Trophoblast cell (in vitro differentiated cells and primary cell): ENCODE data around the gene PTPN9. TPM values are rescaled to one million over a fixed set of nuclear protein-coding genes. Genes with fewer than 3 reads are reported as not detected.
A peak's percentile ranks its signal among the peaks of the same experiment; 100 is the strongest.

Source experiments
- DNase-seq, 2 donors: peaks; one replicate each; pipeline ENCODE4 v3.0.0-alpha.2; 2016
- H2AFZ ChIP-seq: 2 replicates; pipeline ENCODE4 v1.6.1; 2013; ENCODE audit warnings: low read length, moderate library complexity, mild to moderate bottlenecking; ENCODE audit not compliant: insufficient read depth, poor library complexity
- H2AK5ac ChIP-seq: 2 replicates; pipeline ENCODE4 v1.6.1; 2013; ENCODE audit warnings: mild to moderate bottlenecking, low read length
- H2BK120ac ChIP-seq: 2 replicates; pipeline ENCODE4 v1.6.1; 2013; ENCODE audit warnings: low read length, mild to moderate bottlenecking, moderate library complexity; ENCODE audit not compliant: insufficient read depth, poor library complexity
- H2BK12ac ChIP-seq: 2 replicates; pipeline ENCODE4 v1.6.1; 2013; ENCODE audit warnings: mild to moderate bottlenecking, low read length, moderate library complexity
- H2BK5ac ChIP-seq: 2 replicates; pipeline ENCODE4 v1.6.1; 2013; ENCODE audit warnings: low read length, low read depth, moderate library complexity, mild to moderate bottlenecking; ENCODE audit not compliant: poor library complexity
- H3K14ac ChIP-seq: 2 replicates; pipeline ENCODE4 v1.6.1; 2013; ENCODE audit warnings: mild to moderate bottlenecking, low read length
- H3K18ac ChIP-seq: 2 replicates; pipeline ENCODE4 v1.6.1; 2013; ENCODE audit warnings: mild to moderate bottlenecking, low read length
- H3K23ac ChIP-seq: 2 replicates; pipeline ENCODE4 v1.6.1; 2013; ENCODE audit warnings: low read length
- H3K27ac ChIP-seq: 2 replicates; pipeline ENCODE4 v1.5.1; 2013; ENCODE audit warnings: low read depth, mild to moderate bottlenecking, inconsistent platforms, low read length, moderate library complexity
- H3K27me3 ChIP-seq: 2 replicates; pipeline ENCODE4 v1.6.1; 2013; ENCODE audit warnings: inconsistent platforms, mild to moderate bottlenecking, low read length, moderate library complexity; ENCODE audit not compliant: insufficient read depth
- H3K36me3 ChIP-seq, 2 experiments: 1 replicate in 1 of 2; 2 replicates in 1 of 2; pipeline ENCODE4 v1.6.1; 2013; ENCODE audit warnings: low read length in 2 of 2, mild to moderate bottlenecking in 2 of 2, moderate library complexity in 1 of 2; ENCODE audit not compliant: insufficient read depth in 2 of 2, control insufficient read depth in 1 of 2
- H3K4ac ChIP-seq: 2 replicates; pipeline ENCODE4 v1.6.1; 2013; ENCODE audit warnings: low read depth, mild to moderate bottlenecking, low read length, moderate library complexity
- H3K4me1 ChIP-seq, 2 experiments: 1 replicate in 1 of 2; 2 replicates in 1 of 2; pipeline ENCODE4 v1.6.1; 2013; ENCODE audit warnings: low read length in 2 of 2, mild to moderate bottlenecking in 2 of 2, moderate library complexity in 1 of 2; ENCODE audit not compliant: insufficient read depth in 2 of 2, control insufficient read depth in 1 of 2
- H3K4me2 ChIP-seq: 2 replicates; pipeline ENCODE4 v1.6.1; 2013; ENCODE audit warnings: inconsistent platforms, mild to moderate bottlenecking, low read length, moderate library complexity
- H3K4me3 ChIP-seq: 2 replicates; pipeline ENCODE4 v1.5.1; 2013; ENCODE audit warnings: mild to moderate bottlenecking, low read depth, low read length, inconsistent platforms
- H3K79me1 ChIP-seq: one replicate; pipeline ENCODE4 v1.6.1; 2013; ENCODE audit warnings: low read length
- H3K79me2 ChIP-seq: 2 replicates; pipeline ENCODE4 v1.6.1; 2013; ENCODE audit warnings: low read length, mild to moderate bottlenecking; ENCODE audit not compliant: control insufficient read depth, insufficient read depth, poor library complexity
- H3K9ac ChIP-seq: 2 replicates; pipeline ENCODE4 v1.6.1; 2013; ENCODE audit warnings: mild to moderate bottlenecking, low read length
- H3K9me3 ChIP-seq: 2 replicates; pipeline ENCODE4 v1.6.1; 2013; ENCODE audit warnings: low read depth, mild to moderate bottlenecking, control low read depth, inconsistent platforms, low read length; ENCODE audit not compliant: insufficient read depth
- H4K12ac ChIP-seq: 2 replicates; pipeline ENCODE4 v1.6.1; 2013; ENCODE audit warnings: low read depth, mild to moderate bottlenecking, low read length, moderate library complexity
- H4K8ac ChIP-seq: 2 replicates; pipeline ENCODE4 v1.6.1; 2013; ENCODE audit warnings: low read depth, mild to moderate bottlenecking, low read length, moderate library complexity
- H4K91ac ChIP-seq: one replicate; pipeline ENCODE4 v1.6.1; 2013; ENCODE audit warnings: low read depth, mild to moderate bottlenecking, low read length, moderate library complexity
- WGBS: extraction: QIAGEN DNeasy Blood & Tissue Kit; methylation state at CpG from one replicate; pipeline ENCODE4 v1.1.7; 2013; ENCODE audit warnings: missing lambda C conversion rate; ENCODE audit not compliant: insufficient read length, insufficient coverage; ENCODE audit errors: extremely low coverage; 5-methylcytosine and 5-hydroxymethylcytosine counted together
- polyA plus RNA-seq: library from polyadenylated mRNA; stranded (reverse); fragments of 200-250 nt; gene quantifications from 2 replicates; pipeline ENCODE4 v1.2.3, GENCODE V29; 2013

PTPN9 gene
- polyA plus RNA-seq: 14.6 and 15.5 TPM in 2 replicates

GRCh38 chr15:75578948-75579920, at the start of gene PTPN9:
PTPN9 (minus strand) TSS chr15:75579315; CDS start chr15:75578776, 539 bp downstream.
- Histone ChIP-seq H4K91ac (peak within 1 kb of the TSS; percentile 96), H3K18ac (peak within 1 kb of the TSS; percentile 95), H3K27me3 (no peaks in the 10 kb centered on the region), H2AFZ (peak within 1 kb of the TSS; percentile 28), H2BK12ac (no peak within 1 kb of the TSS), H3K27ac (peak within 1 kb of the TSS; percentile 28), H3K9me3 (no peaks in the 10 kb centered on the region), H3K79me1 (peaks cover 13% of the 10 kb centered on the region), H2AK5ac (peak within 1 kb of the TSS; percentile 76), H3K4me2 (peak within 1 kb of the TSS; percentile 95), H4K12ac (peak within 1 kb of the TSS; percentile 95), H2BK5ac (peak within 1 kb of the TSS; percentile 82), H3K23ac (no peak within 1 kb of the TSS), H3K4ac (peak within 1 kb of the TSS; percentile 95), H3K14ac (peak within 1 kb of the TSS; percentile 96), H2BK120ac (peak within 1 kb of the TSS; percentile 95), H3K9ac (peak within 1 kb of the TSS; percentile 95), H3K4me1 (peaks cover 3 to 4% of the 10 kb centered on the region in 2 experiments), H3K4me3 (peak within 1 kb of the TSS; percentile 90), H3K79me2 (peaks cover 15% of the 10 kb centered on the region), H3K36me3 (peaks cover 0 to 2% of the 10 kb centered on the region in 2 experiments), H4K8ac (peak within 1 kb of the TSS; percentile 92)
- no CpG with 5 or more reads among the region's 78 CpGs for WGBS
- peak; percentile 29 to 56 for DNase-seq

GRCh38 chr15:75625542-75626347, 46.6 kb upstream of the PTPN9 start, which contains the start of gene SNUPN:
SNUPN (minus strand) TSS chr15:75625725; CDS start chr15:75621051, 4,674 bp downstream.
- Histone ChIP-seq H2AK5ac (peak within 1 kb of the TSS; percentile 24), H4K8ac (peak within 1 kb of the TSS; percentile 87), H3K36me3 (peaks cover 0 to 1% of the 10 kb centered on the region in 2 experiments), H3K9ac (peak within 1 kb of the TSS; percentile 83), H3K4me2 (peak within 1 kb of the TSS; percentile 76), H3K27me3 (no peaks in the 10 kb centered on the region), H3K4me3 (peak within 1 kb of the TSS; percentile 84), H3K4ac (peak within 1 kb of the TSS; percentile 24), H2BK5ac (peak within 1 kb of the TSS; percentile 38), H2AFZ (peak within 1 kb of the TSS; percentile 78), H3K9me3 (no peaks in the 10 kb centered on the region), H3K14ac (peak within 1 kb of the TSS; percentile 31), H2BK120ac (peak within 1 kb of the TSS; percentile 55), H3K4me1 (peaks cover 4 to 5% of the 10 kb centered on the region in 2 experiments), H3K79me2 (peaks cover 3% of the 10 kb centered on the region), H4K12ac (peak within 1 kb of the TSS; percentile 49), H3K18ac (peak within 1 kb of the TSS; percentile 21), H2BK12ac (no peak within 1 kb of the TSS), H3K23ac (no peak within 1 kb of the TSS), H3K79me1 (peaks cover 10% of the 10 kb centered on the region), H4K91ac (peak within 1 kb of the TSS; percentile 80), H3K27ac (peak within 1 kb of the TSS; percentile 93)
- peak; percentile 90 to 91 for DNase-seq
- WGBS: no CpG with 5 or more reads among the region's 47 CpGs

- H3K79me2 ChIP-seq: peaks cover 3% of the 10 kb centered on the region
- H2AK5ac ChIP-seq: no peak overlapping the region
- H2BK5ac ChIP-seq: no peak overlapping the region
- H2AFZ ChIP-seq: no peak overlapping the region
- H2BK120ac ChIP-seq: no peak overlapping the region
- no CpG with 5 or more reads among the region's 2 CpGs for WGBS
- H3K27ac ChIP-seq: no peak overlapping the region
- no peak overlapping the region for H3K23ac ChIP-seq
- no peak overlapping the region for H3K9ac ChIP-seq
- H4K91ac ChIP-seq: no peak overlapping the region
- peaks cover 10% of the 10 kb centered on the region for H3K79me1 ChIP-seq
- no peak overlapping the region for H3K14ac ChIP-seq
- DNase-seq: no peak
- H3K36me3 ChIP-seq: peaks cover 3 to 5% of the 10 kb centered on the region in 2 experiments
- no peak overlapping the region for H3K4me3 ChIP-seq
- H3K18ac ChIP-seq: no peak overlapping the region
- H3K4me1 ChIP-seq: peaks cover 4 to 5% of the 10 kb centered on the region in 2 experiments
- H3K4ac ChIP-seq: no peak overlapping the region
- H3K27me3 ChIP-seq: no peaks in the 10 kb centered on the region
- no peak overlapping the region for H4K8ac ChIP-seq
- H4K12ac ChIP-seq: no peak overlapping the region
- no peaks in the 10 kb centered on the region for H3K9me3 ChIP-seq
- H2BK12ac ChIP-seq: no peak overlapping the region
- no peak overlapping the region for H3K4me2 ChIP-seq
These were observed 43.4 kb upstream of the PTPN9 start for GRCh38 chr15:75622505-75622904.

- Histone ChIP-seq H4K8ac (no peak overlapping the region), H3K23ac (no peak overlapping the region), H3K27ac (no peak overlapping the region), H2BK5ac (no peak overlapping the region), H3K79me1 (peaks cover 7% of the 10 kb centered on the region), H3K4me2 (no peak overlapping the region), H2AFZ (no peak overlapping the region), H3K4ac (no peak overlapping the region), H3K9ac (no peak overlapping the region), H3K79me2 (peaks cover 3% of the 10 kb centered on the region), H3K4me1 (no peaks in the 10 kb centered on the region), H2AK5ac (no peak overlapping the region), H4K91ac (no peak overlapping the region), H3K36me3 (peaks cover 10 to 17% of the 10 kb centered on the region in 2 experiments), H2BK12ac (no peak overlapping the region), H4K12ac (no peak overlapping the region), H3K18ac (no peak overlapping the region), H3K4me3 (no peak overlapping the region), H3K14ac (no peak overlapping the region), H3K9me3 (no peaks in the 10 kb centered on the region), H2BK120ac (no peak overlapping the region), H3K27me3 (no peaks in the 10 kb centered on the region)
- no CpG with 5 or more reads among the region's 7 CpGs for WGBS
- DNase-seq: peak in 1 of 2 donors; percentile 14
These were observed 41.8 kb upstream of the PTPN9 start for GRCh38 chr15:75620841-75621391.
